Femur (tissue), 1 donor: ENCODE measurements around the gene CD22.

Experiments used
- DNase-seq: peaks from one replicate; pipeline ENCODE4 v3.0.0-alpha.2; 2017

The CD22 gene

GRCh38 chr19:35296644-35297514 lies 32.1 kb upstream of the CD22 start:
- DNase-seq, result no peak

GRCh38 chr19:35297515-35297848 lies 31.5 kb upstream of the CD22 start:
- DNase-seq, result no peak

GRCh38 chr19:35297922-35298321 lies 31.1 kb upstream of the CD22 start:
- DNase-seq, result no peak

GRCh38 chr19:35298561-35298972 lies 30.4 kb upstream of the CD22 start:
- DNase-seq, result no peak

- DNase-seq, result no peak
Measured at GRCh38 chr19:35299523-35300338, 29.3 kb upstream of the CD22 start.

GRCh38 chr19:35300339-35300649 lies 28.7 kb upstream of the CD22 start:
- DNase-seq, result no peak

GRCh38 chr19:35301961-35302360 lies 27.0 kb upstream of the CD22 start:
- no peak for DNase-seq

- DNase-seq, result no peak
Measured at GRCh38 chr19:35302446-35302845, 26.5 kb upstream of the CD22 start.

GRCh38 chr19:35303357-35303915 lies 25.6 kb upstream of the CD22 start:
- no peak for DNase-seq

- DNase-seq, result no peak
Measured at GRCh38 chr19:35304036-35304435, 25.0 kb upstream of the CD22 start.

GRCh38 chr19:35305181-35305580 lies 23.8 kb upstream of the CD22 start:
- DNase-seq, result no peak

- DNase-seq, result no peak
Measured at GRCh38 chr19:35306473-35307246, 22.3 kb upstream of the CD22 start.

- peak; percentile 52 for DNase-seq
Measured at GRCh38 chr19:35307931-35308330, 21.1 kb upstream of the CD22 start.

GRCh38 chr19:35308910-35309309 lies 20.1 kb upstream of the CD22 start:
- DNase-seq, result no peak

GRCh38 chr19:35309481-35310279 lies 19.3 kb upstream of the CD22 start:
- DNase-seq, result peak; percentile 64

- DNase-seq, result no peak
Measured at GRCh38 chr19:35310331-35310730, 18.7 kb upstream of the CD22 start.

- no peak for DNase-seq
Measured at GRCh38 chr19:35310811-35311465, 18.0 kb upstream of the CD22 start.

GRCh38 chr19:35311901-35312665 lies 16.9 kb upstream of the CD22 start:
- no peak for DNase-seq

- no peak for DNase-seq
Measured at GRCh38 chr19:35313587-35313986, 15.4 kb upstream of the CD22 start.

GRCh38 chr19:35314031-35314430 lies 15.0 kb upstream of the CD22 start:
- no peak for DNase-seq
